HG03095 (cell line): ENCODE data around the gene ARMC10.
"Not testable (repeated sequence)": the region's sequence is repeated elsewhere in the genome, so short reads cannot be mapped to it uniquely, and the experiment has no call there.

Experiments
- ATAC-seq: cut with Tn5 transposase; IDR thresholded peaks from one replicate; pipeline ENCODE4 v1.9.1; 2021; ENCODE audit warnings: moderate library complexity; ENCODE audit not compliant: unreplicated experiment

ARMC10 gene

GRCh38 chr7:103074519-103075336 lies at the start of gene ARMC10, which contains the start of gene FBXL13:
Gene ARMC10 (plus strand): TSS chr7:103075140. CDS start chr7:103075273, 133 bp downstream.
Gene FBXL13 (minus strand): TSS chr7:103074796.
- ATAC-seq = peak; percentile 90

GRCh38 chr7:103025341-103025740 lies 49.6 kb upstream of the ARMC10 start:
- ATAC-seq = no peak

GRCh38 chr7:103031024-103031423 lies 43.9 kb upstream of the ARMC10 start:
- ATAC-seq = no peak

GRCh38 chr7:103031781-103032180 lies 43.2 kb upstream of the ARMC10 start:
- ATAC-seq = no peak

- not testable (repeated sequence) for ATAC-seq
Measured at GRCh38 chr7:103034318-103034717, 40.6 kb upstream of the ARMC10 start.

- ATAC-seq = no peak
Measured at GRCh38 chr7:103037476-103037822, 37.5 kb upstream of the ARMC10 start.

GRCh38 chr7:103037823-103038739 lies 36.9 kb upstream of the ARMC10 start:
- not testable (repeated sequence) for ATAC-seq

GRCh38 chr7:103041815-103042214 lies 33.1 kb upstream of the ARMC10 start:
- not testable (repeated sequence) for ATAC-seq

GRCh38 chr7:103048833-103049232 lies 26.1 kb upstream of the ARMC10 start:
- ATAC-seq = no peak

- ATAC-seq = no peak
Measured at GRCh38 chr7:103051519-103051918, 23.4 kb upstream of the ARMC10 start.

GRCh38 chr7:103056006-103056405 lies 18.9 kb upstream of the ARMC10 start:
- not testable (repeated sequence) for ATAC-seq

GRCh38 chr7:103058122-103058521 lies 16.8 kb upstream of the ARMC10 start:
- ATAC-seq = no peak

GRCh38 chr7:103059471-103059870 lies 15.5 kb upstream of the ARMC10 start:
- no peak for ATAC-seq

- no peak for ATAC-seq
Measured at GRCh38 chr7:103063895-103064294, 11.0 kb upstream of the ARMC10 start.

GRCh38 chr7:103065667-103066066 lies 9.3 kb upstream of the ARMC10 start:
- ATAC-seq = peak; percentile 57

- ATAC-seq = no peak
Measured at GRCh38 chr7:103068414-103069403, 6.2 kb upstream of the ARMC10 start.

GRCh38 chr7:103071000-103071399 lies 3.9 kb upstream of the ARMC10 start:
- no peak for ATAC-seq

GRCh38 chr7:103073989-103074518 lies 886 bp upstream of the ARMC10 start:
- ATAC-seq = no peak

GRCh38 chr7:103075337-103075918 lies 488 bp downstream of the ARMC10 start:
- peak; percentile 48 for ATAC-seq

GRCh38 chr7:103076764-103077163 lies 1.8 kb downstream of the ARMC10 start:
- ATAC-seq = no peak
